ENCODE results near the gene NDUFAF7.
"Not testable (repeated sequence)": the region's sequence is repeated elsewhere in the genome, so short reads cannot be mapped to it uniquely, and the experiment has no call there.

The NDUFAF7 gene

DNA sequence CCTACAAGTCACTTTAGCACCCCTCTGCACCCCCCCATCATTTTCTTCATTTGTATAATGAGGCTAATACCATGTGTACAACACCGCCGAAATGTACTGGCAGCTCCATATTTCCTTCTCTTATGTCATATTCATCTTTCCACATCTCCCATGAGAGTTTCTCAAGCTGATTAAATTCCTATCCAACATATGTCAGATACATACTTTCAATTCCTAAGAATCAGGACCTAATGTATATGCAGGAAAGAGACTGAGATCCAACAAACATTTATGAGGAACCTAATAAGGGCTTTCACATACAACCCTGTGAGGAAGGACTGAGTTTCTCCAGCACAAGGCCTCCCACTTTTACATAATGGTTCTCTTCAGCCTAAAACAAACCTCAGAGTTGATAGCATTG is 51.3 kb downstream of the NDUFAF7 start:
- DNase-seq (ENCODE audit: low read depth in 2 of 2), result no peak

DNA sequence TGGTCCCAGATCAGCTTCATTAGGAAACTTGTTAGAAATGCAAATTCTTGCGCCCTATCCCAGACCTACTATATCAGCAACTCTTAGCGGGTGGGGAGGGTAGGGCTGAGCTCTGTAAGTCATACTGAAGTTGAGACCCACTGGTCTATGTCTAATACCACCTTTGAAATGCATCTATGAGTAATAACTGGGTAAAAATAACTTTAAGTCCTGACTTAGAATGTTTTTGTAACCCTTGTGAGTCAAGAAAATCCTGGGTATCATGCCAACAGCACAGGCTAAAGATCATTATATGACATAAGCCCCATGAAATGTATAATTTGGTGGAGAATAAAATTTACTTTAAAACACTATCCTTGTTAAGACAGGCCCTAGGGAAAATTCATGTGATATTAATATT is 51.7 kb downstream of the NDUFAF7 start:
- no peak for DNase-seq (ENCODE audit: low read depth in 2 of 2)

- no peak for DNase-seq (ENCODE audit: low read depth in 2 of 2)
Observed at GRCh38 chr2:37284381-37284780, 52.9 kb downstream of the NDUFAF7 start.

DNA sequence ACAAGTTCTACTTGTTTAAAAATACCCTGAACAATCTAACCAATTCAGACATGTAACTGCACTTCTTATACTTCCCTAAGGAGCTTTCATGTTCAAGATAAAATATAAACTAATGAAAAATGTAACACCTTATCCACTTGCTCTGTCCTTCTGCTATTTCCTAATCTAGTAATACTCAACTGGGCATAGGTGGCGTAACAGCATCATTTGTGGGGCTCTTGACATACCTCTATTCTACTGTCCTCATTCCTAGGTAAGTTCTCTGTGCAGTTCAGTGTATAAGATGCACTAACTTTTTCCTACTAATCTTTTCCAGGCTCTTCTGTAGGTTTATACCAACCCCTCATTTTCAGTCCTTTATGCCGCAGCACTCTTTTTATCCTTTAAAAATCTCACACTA is 56.5 kb downstream of the NDUFAF7 start:
- DNase-seq (ENCODE audit: low read depth in 2 of 2), result no peak

DNA sequence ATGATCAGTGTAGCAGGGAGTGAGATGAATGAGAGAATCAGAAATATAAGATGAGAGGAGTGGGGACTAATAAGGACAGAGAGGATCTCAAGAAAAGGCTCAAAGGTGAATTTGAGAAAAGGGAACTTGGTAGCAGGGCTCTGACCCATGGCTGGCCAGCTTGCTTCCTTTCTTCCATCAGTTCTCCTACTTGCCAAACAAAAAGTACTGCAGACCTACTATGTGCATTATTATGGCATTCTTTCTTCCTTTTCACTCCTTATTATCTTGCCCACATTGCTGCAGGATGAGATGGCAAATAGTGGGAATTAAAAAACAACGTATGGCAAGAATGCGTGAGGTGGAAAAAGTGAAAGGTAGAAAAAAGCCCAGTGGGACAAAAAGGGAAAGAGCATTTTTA is 60.2 kb downstream of the NDUFAF7 start:
- DNase-seq (ENCODE audit: low read depth in 2 of 2), result no peak

GRCh38 chr2:37294858-37295257 is 63.4 kb downstream of the NDUFAF7 start:
- not testable (repeated sequence) for DNase-seq (ENCODE audit: low read depth in 2 of 2)

- no peak for DNase-seq (ENCODE audit: low read depth in 2 of 2)
Observed at GRCh38 chr2:37295469-37296073, 64.1 kb downstream of the NDUFAF7 start.

DNA sequence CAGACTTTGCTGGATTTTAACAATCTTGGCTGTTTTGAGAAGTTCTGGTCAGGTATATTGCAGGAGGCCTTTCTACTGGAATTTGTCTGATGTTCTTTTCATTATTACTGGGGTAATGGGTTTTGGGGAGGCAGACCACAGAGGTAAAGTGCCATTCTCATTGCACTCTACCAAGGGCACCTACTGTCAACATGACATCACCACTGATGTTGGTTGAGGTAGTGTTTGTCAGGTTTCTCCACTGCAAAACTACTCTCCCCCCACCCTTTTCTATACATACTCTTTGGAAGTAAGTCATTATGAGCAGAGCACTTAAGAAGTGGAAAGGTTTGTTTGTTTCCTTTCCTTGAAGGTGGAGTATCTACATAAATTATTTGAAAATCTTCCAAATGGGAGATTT is 66.2 kb downstream of the NDUFAF7 start:
- no peak for DNase-seq (ENCODE audit: low read depth in 2 of 2)

All from stimulated activated CD4-positive, alpha-beta T cell treated with anti-CD3 and anti-CD28 coated beads, Interleukin-15, amount 100 ng/mL, for 48 hours (primary cell).